ENCODE measurements around the gene DPY19L2.
A peak's percentile ranks its signal among the peaks of the same experiment; 100 is the strongest.
"Not testable (repeated sequence)": the region's sequence is repeated elsewhere in the genome, so short reads cannot be mapped to it uniquely, and the experiment has no call there.

Gene DPY19L2

DNA sequence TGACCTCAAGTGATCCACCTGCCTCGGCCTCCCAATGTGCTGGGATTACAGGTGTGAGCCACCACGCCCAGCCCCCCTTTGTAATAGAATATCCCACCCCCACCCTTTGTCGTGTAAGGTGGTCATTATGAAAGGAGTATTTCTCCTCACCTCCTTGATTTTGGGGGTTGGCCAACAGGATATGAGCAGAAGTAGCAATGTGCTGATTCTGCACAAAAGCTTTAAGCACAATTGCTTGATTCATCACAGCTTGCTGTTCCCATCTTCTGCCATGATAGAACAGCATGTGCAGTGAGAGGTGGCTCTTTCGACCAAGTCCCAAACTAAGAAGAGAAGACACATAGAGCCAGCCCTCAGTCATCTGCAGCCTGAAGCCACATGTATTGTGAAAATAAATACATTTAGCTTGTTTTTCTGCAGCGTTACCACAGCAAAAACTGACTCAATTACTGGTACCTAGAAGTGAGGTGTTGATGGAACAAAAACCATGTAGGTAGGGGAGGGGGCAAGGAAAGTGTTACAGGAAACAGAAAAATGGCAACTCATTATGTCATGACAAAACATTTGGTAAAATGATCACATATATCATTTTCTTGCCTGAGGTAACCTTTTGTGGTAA lies 122.9 kb downstream of the DPY19L2 start:
- H3K36me3 Mint-ChIP-seq (ENCODE audit: low read depth); H3K27me3 Mint-ChIP-seq (ENCODE audit: low read depth, poor library complexity); DNase-seq; H3K9me3 Mint-ChIP-seq; H3K4me1 Mint-ChIP-seq; H3K4me3 Mint-ChIP-seq; H3K27ac Mint-ChIP-seq: not testable (repeated sequence)

DNA sequence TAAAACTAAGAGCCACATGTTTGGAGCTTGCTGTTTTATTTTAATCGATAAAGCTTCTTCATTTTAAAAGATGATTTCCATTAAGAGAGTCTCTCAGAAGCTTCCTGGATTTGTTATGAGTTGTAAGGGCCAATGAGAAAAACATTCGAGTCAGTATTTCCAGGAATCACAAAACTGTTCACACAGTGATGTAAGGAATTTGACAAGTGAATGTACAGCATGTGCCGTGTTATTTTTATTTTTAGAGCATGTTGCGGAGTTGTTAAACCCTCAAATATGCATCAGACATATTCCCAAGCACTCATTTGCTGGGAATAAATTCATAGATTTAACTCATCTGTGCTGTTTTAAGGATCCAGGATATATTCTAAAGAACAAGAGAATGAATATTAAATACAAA lies 129.6 kb downstream of the DPY19L2 start:
- not testable (repeated sequence) for H3K36me3 Mint-ChIP-seq (ENCODE audit: low read depth); H3K4me1 Mint-ChIP-seq; H3K9me3 Mint-ChIP-seq; H3K27ac Mint-ChIP-seq; H3K4me3 Mint-ChIP-seq; H3K27me3 Mint-ChIP-seq (ENCODE audit: low read depth, poor library complexity); DNase-seq

DNA sequence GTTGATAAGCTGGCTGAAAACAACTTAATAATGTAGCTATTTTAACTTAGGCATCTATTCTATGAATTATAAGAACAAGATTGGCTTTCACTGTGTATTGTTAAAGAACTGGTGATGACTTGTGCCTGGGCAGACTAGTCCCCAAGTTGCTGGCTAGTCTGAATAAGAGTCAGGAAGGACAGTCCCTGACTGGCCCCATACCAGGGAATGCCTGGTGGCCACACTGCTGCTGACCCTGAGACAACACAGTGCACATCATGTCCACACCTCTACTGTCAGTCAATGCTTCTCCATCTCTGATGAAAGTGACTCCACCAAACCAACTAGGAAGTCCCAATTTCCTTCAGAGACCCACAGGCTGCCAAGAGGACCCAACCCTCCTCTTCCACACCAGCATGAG lies 130.5 kb downstream of the DPY19L2 start:
- H3K4me1 Mint-ChIP-seq; H3K27me3 Mint-ChIP-seq (ENCODE audit: low read depth, poor library complexity); H3K27ac Mint-ChIP-seq: not testable (repeated sequence)

DNA sequence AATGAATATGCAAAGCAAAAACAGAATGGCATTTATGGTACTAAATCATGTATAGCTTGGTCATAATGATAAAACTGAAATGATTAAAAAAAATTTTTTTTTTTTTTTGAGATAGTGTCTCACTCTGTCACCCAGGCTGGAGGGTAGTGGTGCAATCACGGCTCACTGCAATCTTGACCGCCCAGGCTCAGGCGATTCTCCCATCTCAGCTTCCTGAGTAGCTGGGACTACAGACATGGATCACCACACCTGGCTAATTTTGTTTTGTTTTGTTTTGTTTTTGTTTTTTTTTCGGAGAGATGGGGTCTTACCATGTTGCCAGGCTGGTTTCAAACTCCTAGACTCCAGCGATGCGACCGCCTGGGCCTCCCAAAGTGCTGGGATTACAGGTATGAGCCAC lies 138.7 kb downstream of the DPY19L2 start:
- not testable (repeated sequence) for H3K4me3 Mint-ChIP-seq; H3K27ac Mint-ChIP-seq; H3K27me3 Mint-ChIP-seq (ENCODE audit: low read depth, poor library complexity); H3K36me3 Mint-ChIP-seq (ENCODE audit: low read depth); H3K4me1 Mint-ChIP-seq
- DNase-seq = peak; percentile 3
- peaks cover 10% of the 10 kb centered on the region for H3K9me3 Mint-ChIP-seq

More for the DNA sequence above, 130.5 kb downstream of the DPY19L2 start:
- DNase-seq; H3K9me3 Mint-ChIP-seq; H3K4me3 Mint-ChIP-seq; H3K36me3 Mint-ChIP-seq (ENCODE audit: low read depth): not testable (repeated sequence)

DNA sequence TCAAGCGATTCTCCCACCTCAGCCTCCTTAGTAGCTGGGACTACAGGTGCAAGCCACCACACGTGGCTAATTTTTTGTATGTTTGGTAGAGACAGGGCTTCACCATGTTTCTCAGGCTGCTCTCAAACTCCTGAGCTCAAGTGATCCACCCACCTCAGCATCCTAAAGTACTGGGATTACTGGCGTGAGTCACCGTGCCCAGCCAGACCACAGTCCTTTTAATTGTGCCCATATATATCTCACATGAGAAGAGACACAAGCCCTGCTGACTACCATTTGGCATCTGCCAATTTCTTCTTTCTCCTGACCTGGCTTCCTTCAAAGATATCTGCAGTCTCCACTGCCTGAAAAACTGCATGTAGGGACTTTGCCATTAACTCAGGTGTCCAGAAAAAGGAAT lies 142.5 kb downstream of the DPY19L2 start:
- TF ChIP-seq, protein P1, sequence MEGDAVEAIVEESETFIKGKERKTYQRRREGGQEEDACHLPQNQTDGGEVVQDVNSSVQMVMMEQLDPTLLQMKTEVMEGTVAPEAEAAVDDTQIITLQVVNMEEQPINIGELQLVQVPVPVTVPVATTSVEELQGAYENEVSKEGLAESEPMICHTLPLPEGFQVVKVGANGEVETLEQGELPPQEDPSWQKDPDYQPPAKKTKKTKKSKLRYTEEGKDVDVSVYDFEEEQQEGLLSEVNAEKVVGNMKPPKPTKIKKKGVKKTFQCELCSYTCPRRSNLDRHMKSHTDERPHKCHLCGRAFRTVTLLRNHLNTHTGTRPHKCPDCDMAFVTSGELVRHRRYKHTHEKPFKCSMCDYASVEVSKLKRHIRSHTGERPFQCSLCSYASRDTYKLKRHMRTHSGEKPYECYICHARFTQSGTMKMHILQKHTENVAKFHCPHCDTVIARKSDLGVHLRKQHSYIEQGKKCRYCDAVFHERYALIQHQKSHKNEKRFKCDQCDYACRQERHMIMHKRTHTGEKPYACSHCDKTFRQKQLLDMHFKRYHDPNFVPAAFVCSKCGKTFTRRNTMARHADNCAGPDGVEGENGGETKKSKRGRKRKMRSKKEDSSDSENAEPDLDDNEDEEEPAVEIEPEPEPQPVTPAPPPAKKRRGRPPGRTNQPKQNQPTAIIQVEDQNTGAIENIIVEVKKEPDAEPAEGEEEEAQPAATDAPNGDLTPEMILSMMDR (IDR thresholded peaks at IDR 0.05) = no peak
- no peak overlapping the region for H3K27ac Mint-ChIP-seq
- H3K36me3 Mint-ChIP-seq (ENCODE audit: low read depth) = no peaks in the 10 kb centered on the region
- H3K27me3 Mint-ChIP-seq (ENCODE audit: low read depth, poor library complexity) = no peaks in the 10 kb centered on the region
- H3K4me3 Mint-ChIP-seq = no peak overlapping the region
- no peaks in the 10 kb centered on the region for H3K4me1 Mint-ChIP-seq
- peaks cover 10% of the 10 kb centered on the region for H3K9me3 Mint-ChIP-seq
- no peak for DNase-seq

DNA sequence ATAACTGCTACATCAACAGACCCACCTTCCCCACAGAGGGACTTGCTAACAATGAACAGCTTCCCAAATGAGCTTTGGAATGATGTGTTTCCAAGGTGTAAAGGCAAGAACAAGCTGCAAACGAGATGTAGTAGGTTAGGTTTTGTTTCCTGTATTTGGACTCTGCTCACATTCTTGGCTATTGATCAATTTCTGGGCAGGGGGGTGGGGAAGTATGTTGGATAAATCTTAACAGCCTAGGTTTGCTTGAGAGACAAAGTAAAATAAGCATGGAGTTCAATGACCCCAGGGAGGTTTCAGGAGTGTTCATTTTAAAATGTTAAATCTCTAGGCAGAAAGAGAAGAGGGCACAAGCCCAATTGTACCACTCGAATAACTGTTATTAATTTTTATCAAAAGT lies 146.6 kb downstream of the DPY19L2 start:
- H3K9me3 Mint-ChIP-seq = no peaks in the 10 kb centered on the region
- H3K27ac Mint-ChIP-seq = no peak overlapping the region
- H3K4me3 Mint-ChIP-seq = no peak overlapping the region
- no peaks in the 10 kb centered on the region for H3K27me3 Mint-ChIP-seq (ENCODE audit: low read depth, poor library complexity)
- TF ChIP-seq, protein P1 (IDR thresholded peaks at IDR 0.05) = no peak
- no peaks in the 10 kb centered on the region for H3K36me3 Mint-ChIP-seq (ENCODE audit: low read depth)
- H3K4me1 Mint-ChIP-seq = no peaks in the 10 kb centered on the region
- DNase-seq = no peak
